Kidney epithelial cell (primary cell): ENCODE data around the gene PLXNA4. TPM values are rescaled to one million over a fixed set of nuclear protein-coding genes. Genes with fewer than 3 reads are reported as not detected.

ENCODE experiments used
- DNase-seq: peaks from one replicate; pipeline ENCODE4 v3.0.0-alpha.2; 2010; ENCODE audit warnings: low read depth
- H3K27me3 ChIP-seq: 2 replicates; pipeline ENCODE4 v1.6.0; 2011; ENCODE audit warnings: low read length; ENCODE audit not compliant: control insufficient read depth, insufficient read depth
- H3K36me3 ChIP-seq: 2 replicates; pipeline ENCODE4 v1.5.1; 2011; ENCODE audit warnings: low read length; ENCODE audit not compliant: control insufficient read depth, insufficient read depth
- H3K4me3 ChIP-seq: 2 replicates; pipeline ENCODE4 v1.5.1; 2011; ENCODE audit warnings: low read depth, mild to moderate bottlenecking, control low read depth, low read length
- CTCF ChIP-seq: IDR thresholded peaks from 2 replicates; pipeline ENCODE4 v1.5.1; 2011; ENCODE audit warnings: mild to moderate bottlenecking, moderate library complexity, low read length, control low read depth, inconsistent platforms; ENCODE audit not compliant: insufficient read depth, poor library complexity, severe bottlenecking
- total RNA-seq: library from RNA; depleted of rRNA; stranded (reverse); fragments of >200 nt; gene quantifications from 2 replicates; pipeline ENCODE4 v1.2.3, GENCODE V29; 2015

Gene PLXNA4
- total RNA-seq, 1 donor from 2014 or later, result 5.9 TPM

DNA sequence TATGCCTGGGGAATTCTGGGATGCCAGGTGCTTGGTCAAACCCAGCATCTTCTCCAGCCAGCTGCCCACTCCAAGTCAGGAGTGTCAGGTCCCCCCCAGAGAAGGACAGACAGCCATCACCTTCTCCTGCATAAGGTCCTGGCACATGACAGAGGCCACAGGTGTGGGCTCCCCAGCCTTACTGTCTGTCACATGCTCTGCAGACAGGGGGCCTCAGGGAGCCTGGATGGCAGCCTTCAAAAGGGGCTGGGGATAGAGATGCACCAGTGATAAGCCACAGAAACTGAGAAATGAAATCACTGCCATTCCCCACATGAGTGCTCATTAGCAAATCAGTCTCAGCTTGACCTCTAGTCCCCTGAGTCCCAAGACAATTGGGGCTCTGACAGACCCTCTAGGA lies 72.9 kb downstream of the PLXNA4 start:
- TF ChIP-seq CTCF, result no peak
- H3K4me3 ChIP-seq, result no peak overlapping the region
- no peak for DNase-seq
- no peaks in the 10 kb centered on the region for H3K36me3 ChIP-seq
- no peaks in the 10 kb centered on the region for H3K27me3 ChIP-seq

GRCh38 chr7:132501956-132502355 lies 74.3 kb downstream of the PLXNA4 start:
- H3K27me3 ChIP-seq, result no peaks in the 10 kb centered on the region
- TF ChIP-seq CTCF, result no peak
- no peak for DNase-seq
- H3K4me3 ChIP-seq, result no peak overlapping the region
- no peaks in the 10 kb centered on the region for H3K36me3 ChIP-seq

DNA sequence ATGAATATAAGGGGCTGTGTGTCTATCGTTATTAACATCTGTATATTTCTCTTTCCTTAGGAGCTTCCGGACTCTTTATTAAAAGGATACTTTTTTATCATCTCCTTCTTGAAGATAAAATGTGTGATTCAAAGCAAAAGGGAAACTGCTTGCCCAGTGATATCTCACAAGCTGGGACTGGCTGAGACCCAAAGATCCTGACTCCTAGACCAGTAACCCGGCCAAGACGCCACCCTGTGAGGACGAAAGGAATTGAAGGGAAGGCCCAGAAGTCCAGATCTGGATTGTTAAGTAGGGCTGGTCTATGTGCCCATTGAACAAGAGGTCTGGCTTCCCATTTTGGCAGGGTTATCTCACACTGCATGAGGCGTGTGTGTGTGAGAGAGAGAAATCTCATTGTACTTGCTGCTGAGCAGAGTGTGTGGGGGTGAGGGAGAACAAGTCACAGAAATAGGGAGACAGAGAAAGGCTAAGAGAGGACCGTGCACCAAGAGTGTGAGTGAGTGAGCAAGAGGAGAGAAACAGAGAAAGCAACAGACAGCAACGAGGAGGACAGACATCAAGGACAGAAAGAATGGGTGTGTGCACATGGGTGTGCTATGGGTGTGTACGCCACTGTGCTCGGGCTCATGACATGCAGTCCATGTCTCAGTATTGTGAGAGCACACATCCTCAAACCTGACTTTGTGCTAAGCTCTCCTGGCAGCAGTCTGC lies 75.4 kb downstream of the PLXNA4 start:
- TF ChIP-seq CTCF, result no peak
- DNase-seq, result no peak
- H3K36me3 ChIP-seq, result no peaks in the 10 kb centered on the region
- H3K4me3 ChIP-seq, result no peak overlapping the region
- no peaks in the 10 kb centered on the region for H3K27me3 ChIP-seq

GRCh38 chr7:132499487-132499886 lies 76.8 kb downstream of the PLXNA4 start:
- no peak for TF ChIP-seq CTCF
- H3K27me3 ChIP-seq, result no peaks in the 10 kb centered on the region

GRCh38 chr7:132499065-132499464 lies 77.2 kb downstream of the PLXNA4 start:
- no peak for TF ChIP-seq CTCF
- H3K36me3 ChIP-seq, result no peaks in the 10 kb centered on the region

More at GRCh38 chr7:132499487-132499886, 76.8 kb downstream of the PLXNA4 start:
- Histone ChIP-seq H3K4me3 (no peak overlapping the region), H3K36me3 (no peaks in the 10 kb centered on the region)
- no peak for DNase-seq

GRCh38 chr7:132498319-132498718 lies 78.0 kb downstream of the PLXNA4 start:
- DNase-seq, result no peak
- Histone ChIP-seq H3K36me3 (no peaks in the 10 kb centered on the region), H3K27me3 (no peaks in the 10 kb centered on the region), H3K4me3 (no peak overlapping the region)
- no peak for TF ChIP-seq CTCF

More at GRCh38 chr7:132499065-132499464, 77.2 kb downstream of the PLXNA4 start:
- H3K27me3 ChIP-seq, result no peaks in the 10 kb centered on the region
- no peak overlapping the region for H3K4me3 ChIP-seq
- DNase-seq, result no peak
